HG03066 (cell line): ENCODE data around the gene TOR2A.
A peak's percentile ranks its signal among the peaks of the same experiment; 100 is the strongest.
"Not testable (repeated sequence)": the region's sequence is repeated elsewhere in the genome, so short reads cannot be mapped to it uniquely, and the experiment has no call there.

Experiments
- ATAC-seq: cut with Tn5 transposase; IDR thresholded peaks from one replicate; pipeline ENCODE4 v1.9.1; 2021; ENCODE audit warnings: low read depth; ENCODE audit not compliant: unreplicated experiment

The TOR2A gene

DNA sequence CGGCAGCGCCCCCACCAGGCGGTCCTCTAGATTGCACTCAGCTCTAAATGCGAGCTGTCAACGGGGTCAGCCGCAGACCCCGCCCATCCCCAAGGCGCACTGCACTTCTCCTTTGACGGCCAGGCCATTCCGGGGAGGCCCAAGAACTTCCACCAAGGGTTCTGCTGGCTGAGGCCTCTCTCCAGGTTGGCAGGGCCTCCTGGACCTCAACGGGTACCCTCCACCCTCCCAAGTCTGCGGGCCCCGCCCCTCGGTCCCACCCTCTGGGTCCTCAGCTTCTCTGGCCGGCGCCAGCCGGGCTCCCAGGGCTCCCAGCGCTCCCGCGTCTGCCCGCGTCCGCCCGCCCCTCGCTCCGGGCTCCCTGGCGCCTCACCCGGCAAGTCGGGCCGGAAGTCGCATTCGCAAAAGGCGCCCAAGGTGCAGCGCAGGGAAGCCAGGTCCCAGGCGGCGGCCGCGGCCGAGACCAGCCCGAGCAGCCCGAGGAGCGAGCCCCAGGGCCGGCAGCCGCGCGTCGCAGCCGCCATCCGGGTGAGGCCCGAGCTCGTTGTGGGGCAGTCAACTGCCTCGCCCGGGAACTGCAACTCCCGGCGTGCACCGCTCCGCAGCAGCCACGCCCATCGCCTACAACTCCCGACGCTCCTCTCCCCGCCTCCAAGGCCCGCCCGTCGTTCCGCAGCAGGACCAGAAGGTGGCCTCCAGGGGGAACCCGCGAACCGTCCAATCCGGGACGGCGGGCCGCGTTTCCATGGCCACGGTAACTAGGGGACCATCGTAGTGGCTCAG, at the start of gene TOR2A:
TSS of gene TOR2A (minus strand) at position 548 of the 783 bp plus-strand sequence. CDS start at position 524, 24 bp downstream.
- ATAC-seq = peak; percentile 89

DNA sequence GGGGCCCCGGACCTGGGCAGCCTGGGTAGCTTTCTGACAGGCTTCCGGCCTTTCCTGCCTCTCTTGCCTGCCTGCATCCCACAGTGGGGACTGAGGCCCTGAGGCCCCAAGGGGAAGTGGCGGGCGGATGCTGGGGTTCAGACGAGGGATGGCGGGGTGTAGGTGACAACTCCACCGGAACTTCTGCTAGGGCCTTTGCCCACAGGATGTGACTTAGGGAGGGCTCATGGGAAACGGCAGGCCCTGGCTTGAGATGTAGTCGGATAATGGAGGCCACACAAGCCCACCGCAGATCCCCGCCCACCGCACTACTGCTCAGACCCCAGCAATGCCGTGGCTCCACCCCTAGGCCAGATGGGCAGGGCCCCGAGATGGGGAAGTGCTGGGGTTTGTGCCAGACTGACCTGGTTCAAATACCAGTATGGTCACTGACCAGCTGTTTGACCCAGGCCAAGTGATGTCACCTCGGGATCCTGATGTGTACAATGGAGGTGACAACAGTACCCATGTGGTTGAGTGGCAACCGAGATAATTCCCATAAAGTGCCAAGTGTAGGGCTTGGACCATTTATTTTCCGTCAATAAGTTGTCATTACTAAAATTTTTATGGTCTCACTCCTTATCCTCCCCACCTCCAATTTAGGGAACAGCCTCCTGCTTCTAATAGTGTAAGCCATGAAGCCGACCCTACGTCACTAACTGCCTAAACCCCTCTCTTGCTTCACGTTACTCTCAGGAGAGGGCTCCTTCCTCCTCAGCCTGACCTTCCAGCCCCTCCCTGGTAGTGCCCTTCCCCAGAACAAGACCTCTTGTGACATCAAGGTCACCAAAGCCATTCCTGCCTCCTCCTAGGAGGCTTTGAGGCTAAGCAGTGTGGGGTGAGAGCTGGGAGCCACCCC, 48.3 kb upstream of the TOR2A start:
- no peak for ATAC-seq

GRCh38 chr9:127781806-127782205, 46.7 kb upstream of the TOR2A start:
- ATAC-seq = no peak

DNA sequence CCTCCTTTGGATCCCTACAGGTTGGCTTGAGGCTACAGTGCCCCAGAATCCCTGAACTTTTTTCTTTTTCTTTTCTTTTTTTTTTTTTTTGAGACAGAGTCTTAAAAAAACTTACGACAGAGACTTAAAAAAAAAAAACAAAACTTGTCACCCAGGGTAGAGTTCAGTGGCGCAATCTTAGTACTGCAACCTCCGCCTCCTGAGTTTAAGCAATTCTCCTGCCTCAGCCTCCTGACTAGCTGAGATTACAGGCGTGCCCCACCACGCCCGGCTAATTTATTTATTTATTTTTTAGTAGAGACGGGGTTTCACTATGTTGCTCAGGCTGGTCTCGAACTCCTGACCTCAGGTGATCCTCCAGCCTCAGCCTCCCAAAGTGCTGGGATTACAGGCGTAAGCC, 45.8 kb upstream of the TOR2A start:
- ATAC-seq = not testable (repeated sequence)

GRCh38 chr9:127780126-127780885, 45.2 kb upstream of the TOR2A start:
- ATAC-seq = no peak

DNA sequence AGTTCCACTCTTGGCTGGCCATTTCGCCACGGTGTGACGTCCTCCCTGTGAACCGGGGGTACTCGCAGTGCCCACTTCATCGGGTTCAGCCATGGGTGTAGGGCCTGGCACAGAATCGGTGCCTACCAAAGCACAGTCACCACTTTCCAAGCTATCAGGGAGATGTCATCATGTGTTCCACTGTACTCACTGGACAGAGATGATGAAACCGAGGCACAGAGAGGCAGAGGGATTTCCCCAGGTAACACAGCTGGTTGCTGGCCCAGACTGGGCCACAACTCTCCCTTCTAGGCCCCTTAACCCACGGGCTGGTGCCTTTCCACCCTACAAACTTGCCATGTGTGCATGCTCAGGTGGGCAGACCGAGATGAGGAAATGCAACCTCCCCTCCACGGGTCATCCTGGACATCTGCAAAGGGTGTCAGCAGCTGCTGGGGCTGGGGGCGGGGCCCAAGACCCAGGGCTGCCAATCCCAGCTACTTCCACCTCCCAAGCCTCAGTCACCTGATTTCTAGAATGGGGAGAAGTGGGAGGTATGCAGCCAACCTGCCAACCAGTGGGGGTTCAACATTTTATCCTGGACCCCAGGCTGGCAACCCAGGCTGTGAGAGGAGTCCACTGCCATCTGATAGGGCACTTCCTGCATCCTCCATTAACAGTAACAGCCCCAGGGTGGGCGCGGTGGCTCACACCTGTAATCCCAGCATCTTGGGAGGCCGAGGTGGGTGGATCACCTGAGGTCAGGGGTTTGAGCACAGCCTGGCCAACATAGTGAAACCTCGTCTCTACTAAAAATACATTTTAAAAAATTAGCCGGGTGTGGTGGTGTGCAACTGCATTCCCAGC, 44.3 kb upstream of the TOR2A start:
- ATAC-seq = peak; percentile 49

- ATAC-seq = peak; percentile 48
Observed at GRCh38 chr9:127778280-127779135, 43.4 kb upstream of the TOR2A start, which contains the start of gene SH2D3C. Gene SH2D3C, minus strand, starts transcription at chr9:127778666. Its CDS starts 39 bp downstream, at chr9:127778627.

- no peak for ATAC-seq
Observed at GRCh38 chr9:127777368-127777980, 42.4 kb upstream of the TOR2A start.

- no peak for ATAC-seq
Observed at GRCh38 chr9:127776924-127777289, 41.8 kb upstream of the TOR2A start.

GRCh38 chr9:127776195-127776923, 41.3 kb upstream of the TOR2A start:
- ATAC-seq = no peak

DNA sequence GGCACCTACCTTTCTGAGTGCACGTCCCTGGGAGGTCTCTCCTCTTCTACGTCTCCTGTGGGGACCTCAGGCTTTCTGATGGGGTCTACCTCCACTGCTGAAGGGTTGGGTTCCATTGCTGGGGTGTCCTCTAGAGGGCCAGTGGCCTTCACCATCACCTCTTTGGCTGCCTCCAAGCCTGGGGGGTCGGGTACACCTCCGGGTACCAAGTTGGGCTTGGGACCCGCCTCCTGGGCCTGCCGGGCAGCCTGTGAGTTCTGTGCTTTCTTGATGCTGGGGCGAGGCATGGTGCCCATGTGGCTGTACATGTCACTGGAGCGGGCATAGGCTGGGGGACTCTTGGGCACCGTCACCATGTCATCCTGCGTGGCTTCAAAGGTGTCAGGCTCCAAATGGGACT, 38.9 kb upstream of the TOR2A start:
- ATAC-seq = no peak

DNA sequence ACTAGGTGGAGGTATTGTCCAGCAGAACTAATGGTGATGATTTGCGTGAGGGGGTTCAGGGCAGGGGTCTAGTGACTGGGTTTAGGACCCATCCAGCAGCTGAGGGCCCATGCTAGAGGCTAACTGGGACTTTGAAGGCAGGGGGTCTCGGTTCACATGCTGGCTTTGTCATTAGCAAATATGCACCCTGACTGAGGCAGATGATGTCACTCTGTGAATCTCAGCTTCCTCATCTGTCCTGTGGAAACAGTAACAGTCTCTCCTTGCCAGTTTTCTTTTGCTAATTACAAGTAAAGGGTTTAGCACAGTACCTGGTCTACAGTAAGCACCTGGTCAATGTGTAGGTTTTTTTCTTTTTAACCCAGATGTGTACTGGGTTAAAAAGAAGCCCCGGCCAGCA, 38.2 kb upstream of the TOR2A start:
- ATAC-seq = no peak

DNA sequence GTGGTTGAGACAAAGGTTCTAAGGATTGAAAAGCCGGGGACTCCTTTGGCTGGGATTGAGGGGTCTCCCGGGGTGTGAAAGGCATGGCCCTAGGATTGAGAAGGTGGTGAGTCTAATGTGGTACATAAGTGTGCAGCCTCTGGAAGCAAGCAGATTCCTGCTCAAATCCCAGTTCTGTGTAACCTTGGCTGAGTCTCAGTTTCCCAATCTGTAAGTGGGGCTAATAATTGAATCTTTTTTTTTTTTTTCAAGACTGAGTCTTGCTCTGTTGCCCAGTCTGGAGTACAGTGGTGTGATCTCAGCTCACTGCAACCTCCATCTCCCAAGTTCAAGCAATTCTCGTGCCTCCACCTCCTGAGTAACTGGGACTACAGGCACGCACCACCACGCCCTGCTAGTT, 37.5 kb upstream of the TOR2A start:
- no peak for ATAC-seq

DNA sequence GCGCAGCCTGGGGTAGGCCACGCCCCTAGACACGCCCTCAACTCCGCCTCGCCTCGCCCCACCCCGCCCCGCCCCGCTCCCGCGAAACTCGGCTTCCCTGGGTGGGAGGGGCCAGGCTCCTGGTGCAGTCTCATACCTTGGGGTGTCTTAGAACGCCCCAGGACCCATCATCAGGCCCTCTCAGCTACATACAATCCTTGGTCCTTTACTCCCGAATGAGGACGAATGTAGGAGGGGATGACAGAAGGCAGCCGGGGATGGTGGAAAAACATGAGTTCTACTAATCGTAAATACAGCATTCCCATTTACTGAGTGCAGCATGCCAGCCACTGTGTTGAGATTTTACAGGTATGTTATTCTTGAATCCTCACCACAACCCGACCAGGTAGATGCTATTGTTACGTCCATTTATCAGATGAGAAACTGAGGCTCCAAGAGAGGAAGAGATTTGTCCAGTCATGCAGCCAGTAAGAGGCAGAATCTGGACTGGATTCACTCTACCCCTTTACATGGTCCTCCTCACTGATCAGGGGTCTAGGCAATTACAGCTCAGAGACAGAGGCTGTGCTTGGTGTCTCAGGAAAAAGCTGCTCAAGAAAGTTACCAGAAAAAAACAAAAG, 36.6 kb upstream of the TOR2A start:
- no peak for ATAC-seq

GRCh38 chr9:127770905-127771569, 35.9 kb upstream of the TOR2A start:
- peak; percentile 79 for ATAC-seq

GRCh38 chr9:127770583-127770904, 35.5 kb upstream of the TOR2A start:
- no peak for ATAC-seq

GRCh38 chr9:127769929-127770582, 35.0 kb upstream of the TOR2A start:
- ATAC-seq = no peak
